GM12891 (cell line): ENCODE data around the gene LATS1.

Experiments
- POLR2A ChIP-seq: IDR thresholded peaks from 2 replicates; pipeline ENCODE4 v1.6.1; 2011; ENCODE audit warnings: low read depth, low read length, control low read depth
- POLR2AphosphoS5 ChIP-seq: IDR thresholded peaks from 2 replicates; pipeline ENCODE4 v1.6.1; 2011; ENCODE audit warnings: low read depth, low read length, control low read depth
- SPI1 ChIP-seq: IDR thresholded peaks from 2 replicates; pipeline ENCODE4 v1.6.1; 2011; ENCODE audit warnings: low read depth, low read length, control low read depth
- TAF1 ChIP-seq: IDR thresholded peaks from 2 replicates; pipeline ENCODE4 v1.6.1; 2011; ENCODE audit warnings: low read depth, low read length, control low read depth

GRCh38 chr6:149746147-149746946 lies 28.4 kb upstream of the LATS1 start, which contains the start of gene NUP43:
- TF ChIP-seq POLR2AphosphoS5 (peak; percentile 42; the same call in 1 of the 2 replicates), POLR2A (peak; percentile 46; the same call in 1 of the 2 replicates), SPI1 (no peak), TAF1 (0 out of 2 replicates have a peak, but pooled peaks have one; percentile 24)
